Measurements from ENCODE around the gene POU2AF2.

POU2AF2 gene

GRCh38 chr11:111334532-111335502 is 89.3 kb downstream of the POU2AF2 start:
- peak; percentile 75 for DNase-seq

- no peak for DNase-seq
These were observed 90.0 kb downstream of the POU2AF2 start for GRCh38 chr11:111335549-111335948.
